Thoracic aorta (tissue), 2 donors: ENCODE measurements around the gene RO60. TPM values are rescaled to one million over a fixed set of nuclear protein-coding genes. Genes with fewer than 3 reads are reported as not detected.
"Not testable (repeated sequence)": the region's sequence is repeated elsewhere in the genome, so short reads cannot be mapped to it uniquely, and the experiment has no call there.

Experiments used
- ATAC-seq: fragments of 150-250 bp; one replicate; pipeline ENCODE4 v1.8.0; 2017; ENCODE audit warnings: low read depth; ENCODE audit not compliant: insufficient number of reproducible peaks, low FRiP score
- DNase-seq: peaks from one replicate; pipeline ENCODE4 v3.0.0-alpha.2; 2020; ENCODE audit warnings: low spot score
- H3K27ac ChIP-seq, 2 donors: fragments of 200-600 bp; sonication (generic); 1 replicate in 1 of 2; 2 replicates in 1 of 2; pipeline ENCODE4 v1.5.1; 2016; ENCODE audit warnings: mild to moderate bottlenecking in 2 of 2, moderate library complexity in 2 of 2
- H3K27me3 ChIP-seq: fragments of 200-600 bp; sonication (generic); replicated peaks from 2 replicates; pipeline ENCODE4 v1.6.0; 2016; ENCODE audit warnings: mild to moderate bottlenecking; ENCODE audit not compliant: insufficient read depth
- H3K36me3 ChIP-seq: fragments of 200-600 bp; sonication (generic); one replicate; pipeline ENCODE4 v1.5.1; 2016
- H3K4me1 ChIP-seq, 2 donors: fragments of 200-600 bp; sonication (generic); 1 replicate in 1 of 2; 2 replicates in 1 of 2; pipeline versions ENCODE4 v1.5.1 to v1.6.0; 2016; ENCODE audit warnings: low read depth in 2 of 2, mild to moderate bottlenecking in 1 of 2; ENCODE audit not compliant: control insufficient read depth in 1 of 2
- H3K4me3 ChIP-seq: fragments of 200-600 bp; sonication (generic); 2 replicates; pipeline ENCODE4 v1.5.1; 2016; ENCODE audit warnings: mild to moderate bottlenecking
- H3K9me3 ChIP-seq: fragments of 200-600 bp; sonication (generic); 2 replicates; pipeline ENCODE4 v1.5.1; 2016
- total RNA-seq, 2 donors: library from RNA; depleted of rRNA; stranded (reverse); fragments of >200 nt; gene quantifications; one replicate each; pipeline versions ENCODE4 v1.1.0 to v1.2.3, GENCODE V29; 2016
- TF ChIP-seq, protein P1 (sequence below): fragments of 200-600 bp; sonication (generic); IDR thresholded peaks from one replicate; pipeline ENCODE4 v1.5.1; 2019; ENCODE audit warnings: antibody characterized with exemption

RO60 gene
- total RNA-seq, 2 donors from 2014 or later, result 66.3 to 124 TPM

DNA sequence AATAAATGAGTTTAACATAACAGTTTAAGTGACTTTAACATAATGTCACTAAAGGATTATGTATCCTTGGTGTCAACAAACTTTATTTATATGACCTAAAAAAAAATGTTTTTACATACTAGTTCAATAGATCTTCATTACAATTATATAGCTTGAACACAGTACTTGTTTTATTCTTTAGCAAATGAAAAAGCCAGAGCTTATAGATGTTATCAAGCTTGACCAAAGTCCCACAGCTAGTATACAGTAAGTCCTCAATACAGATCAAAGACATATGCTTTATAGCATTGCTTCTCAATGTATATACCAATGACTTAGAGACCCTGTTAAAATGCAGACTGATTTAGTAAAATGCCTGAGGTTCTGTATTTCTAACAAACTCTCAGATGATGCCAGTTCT, 42.6 kb upstream of the RO60 start:
- TF ChIP-seq, protein P1, sequence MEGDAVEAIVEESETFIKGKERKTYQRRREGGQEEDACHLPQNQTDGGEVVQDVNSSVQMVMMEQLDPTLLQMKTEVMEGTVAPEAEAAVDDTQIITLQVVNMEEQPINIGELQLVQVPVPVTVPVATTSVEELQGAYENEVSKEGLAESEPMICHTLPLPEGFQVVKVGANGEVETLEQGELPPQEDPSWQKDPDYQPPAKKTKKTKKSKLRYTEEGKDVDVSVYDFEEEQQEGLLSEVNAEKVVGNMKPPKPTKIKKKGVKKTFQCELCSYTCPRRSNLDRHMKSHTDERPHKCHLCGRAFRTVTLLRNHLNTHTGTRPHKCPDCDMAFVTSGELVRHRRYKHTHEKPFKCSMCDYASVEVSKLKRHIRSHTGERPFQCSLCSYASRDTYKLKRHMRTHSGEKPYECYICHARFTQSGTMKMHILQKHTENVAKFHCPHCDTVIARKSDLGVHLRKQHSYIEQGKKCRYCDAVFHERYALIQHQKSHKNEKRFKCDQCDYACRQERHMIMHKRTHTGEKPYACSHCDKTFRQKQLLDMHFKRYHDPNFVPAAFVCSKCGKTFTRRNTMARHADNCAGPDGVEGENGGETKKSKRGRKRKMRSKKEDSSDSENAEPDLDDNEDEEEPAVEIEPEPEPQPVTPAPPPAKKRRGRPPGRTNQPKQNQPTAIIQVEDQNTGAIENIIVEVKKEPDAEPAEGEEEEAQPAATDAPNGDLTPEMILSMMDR, result no peak
- DNase-seq (no peak), ATAC-seq (no peak)
- Histone ChIP-seq H3K27ac (no peak overlapping the region), H3K9me3 (no peaks in the 10 kb centered on the region), H3K4me3 (no peak overlapping the region), H3K36me3 (peaks cover 4% of the 10 kb centered on the region), H3K4me1 (peaks cover 0 to 14% of the 10 kb centered on the region in 2 donors), H3K27me3 (no peaks in the 10 kb centered on the region)

DNA sequence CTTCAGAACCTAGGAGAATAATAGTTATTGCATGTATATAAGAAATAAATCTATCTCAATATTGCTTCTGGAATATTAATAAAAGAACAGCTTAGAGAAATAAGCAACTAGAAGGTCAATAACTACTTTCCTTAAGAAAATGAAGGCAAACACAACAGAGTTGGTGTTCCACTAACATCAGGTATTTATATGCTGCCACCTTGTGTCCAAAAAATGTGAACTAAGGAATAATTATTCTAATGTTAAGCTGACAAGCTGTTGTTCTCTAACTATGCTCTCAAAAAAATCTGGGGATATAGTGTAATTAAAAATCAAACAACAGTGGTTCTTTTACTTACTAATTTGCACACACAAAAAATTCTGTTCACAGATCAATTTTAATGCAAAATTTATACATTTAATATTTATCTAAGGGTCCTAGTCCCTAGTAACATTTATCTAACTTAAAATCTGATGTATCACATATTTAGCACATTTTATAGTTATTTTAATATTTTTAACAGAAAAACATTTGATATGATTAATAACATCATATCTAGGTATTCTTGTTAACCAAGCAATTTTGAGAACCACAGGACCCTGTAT, 39.9 kb upstream of the RO60 start:
- TF ChIP-seq, protein P1, result peak; percentile 59
- H3K27ac ChIP-seq, result no peak overlapping the region
- no peaks in the 10 kb centered on the region for H3K9me3 ChIP-seq

DNA sequence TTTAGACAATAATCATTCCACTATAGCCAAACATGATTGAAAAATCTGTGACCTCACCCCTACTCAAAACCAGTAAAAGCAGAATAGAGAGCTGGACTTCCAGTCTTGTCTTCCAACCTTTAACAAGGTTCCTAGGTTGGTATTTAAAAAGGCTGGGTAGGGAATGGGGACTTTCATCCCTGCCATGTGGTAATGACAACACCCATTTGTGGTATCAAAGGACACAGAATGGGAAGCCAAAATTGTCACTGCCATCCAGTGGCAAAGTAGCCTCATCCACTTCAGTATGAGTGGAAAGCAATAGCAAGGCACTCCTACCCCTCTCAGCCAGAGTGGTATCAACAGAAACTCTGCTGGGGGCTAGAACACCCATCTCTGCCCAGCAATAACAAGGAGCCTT, 34.2 kb upstream of the RO60 start:
- Histone ChIP-seq H3K27ac (no peak overlapping the region), H3K4me1 (no peaks in the 10 kb centered on the region), H3K36me3 (peaks cover 4% of the 10 kb centered on the region), H3K4me3 (no peak overlapping the region), H3K9me3 (no peaks in the 10 kb centered on the region), H3K27me3 (no peaks in the 10 kb centered on the region)
- ATAC-seq (no peak), DNase-seq (no peak)
- TF ChIP-seq, protein P1, result no peak

More for the DNA sequence above, 39.9 kb upstream of the RO60 start:
- Histone ChIP-seq H3K36me3 (peaks cover 8% of the 10 kb centered on the region), H3K4me3 (no peak overlapping the region), H3K27me3 (no peaks in the 10 kb centered on the region), H3K4me1 (no peaks in the 10 kb centered on the region)
- DNase-seq (no peak), ATAC-seq (no peak)

DNA sequence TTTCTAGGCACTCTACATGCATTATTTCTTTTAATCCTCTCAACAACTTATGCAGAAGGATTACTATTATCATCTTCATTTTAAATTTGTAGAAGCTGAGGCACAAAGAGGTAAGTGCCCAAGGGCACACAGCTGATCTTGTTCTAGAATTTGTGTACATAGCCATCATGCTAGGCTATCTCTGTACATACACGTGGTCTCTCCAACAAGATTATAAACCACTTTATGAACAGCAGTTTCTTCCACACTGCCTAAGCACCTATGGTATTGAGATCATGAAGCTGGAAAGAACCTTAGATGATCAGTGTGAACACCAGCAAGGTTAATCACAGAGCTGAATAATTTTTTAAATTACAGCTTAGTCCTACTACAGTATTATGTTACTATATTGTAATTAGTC, 29.1 kb upstream of the RO60 start:
- Histone ChIP-seq H3K36me3 (no peaks in the 10 kb centered on the region), H3K4me3 (no peak overlapping the region), H3K4me1 (no peaks in the 10 kb centered on the region), H3K9me3 (no peaks in the 10 kb centered on the region), H3K27ac (no peak overlapping the region), H3K27me3 (no peaks in the 10 kb centered on the region)
- TF ChIP-seq, protein P1, result no peak
- no peak for ATAC-seq
- DNase-seq, result no peak

DNA sequence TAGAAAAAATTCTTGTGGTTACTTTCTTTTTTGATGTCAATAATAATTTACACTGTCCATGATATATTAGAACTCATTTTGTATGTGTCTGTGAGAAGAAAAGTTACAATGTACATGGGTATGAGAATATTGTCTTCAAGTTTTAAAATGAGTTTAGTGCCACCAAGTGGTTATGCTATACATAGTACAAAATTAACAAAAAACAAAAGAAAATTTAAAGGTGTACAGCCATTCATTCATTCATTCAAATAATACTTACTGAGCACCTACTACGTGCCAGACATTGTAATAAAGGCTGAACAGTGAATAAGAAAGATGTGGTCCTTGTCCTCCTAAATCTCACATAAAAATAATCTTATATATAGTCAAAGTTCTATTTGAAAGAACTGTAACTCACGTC, 28.0 kb upstream of the RO60 start:
- TF ChIP-seq, protein P1, result no peak
- ATAC-seq (no peak), DNase-seq (no peak)
- Histone ChIP-seq H3K9me3 (no peaks in the 10 kb centered on the region), H3K27ac (no peak overlapping the region), H3K4me3 (no peak overlapping the region), H3K36me3 (no peaks in the 10 kb centered on the region), H3K4me1 (no peaks in the 10 kb centered on the region), H3K27me3 (no peaks in the 10 kb centered on the region)

DNA sequence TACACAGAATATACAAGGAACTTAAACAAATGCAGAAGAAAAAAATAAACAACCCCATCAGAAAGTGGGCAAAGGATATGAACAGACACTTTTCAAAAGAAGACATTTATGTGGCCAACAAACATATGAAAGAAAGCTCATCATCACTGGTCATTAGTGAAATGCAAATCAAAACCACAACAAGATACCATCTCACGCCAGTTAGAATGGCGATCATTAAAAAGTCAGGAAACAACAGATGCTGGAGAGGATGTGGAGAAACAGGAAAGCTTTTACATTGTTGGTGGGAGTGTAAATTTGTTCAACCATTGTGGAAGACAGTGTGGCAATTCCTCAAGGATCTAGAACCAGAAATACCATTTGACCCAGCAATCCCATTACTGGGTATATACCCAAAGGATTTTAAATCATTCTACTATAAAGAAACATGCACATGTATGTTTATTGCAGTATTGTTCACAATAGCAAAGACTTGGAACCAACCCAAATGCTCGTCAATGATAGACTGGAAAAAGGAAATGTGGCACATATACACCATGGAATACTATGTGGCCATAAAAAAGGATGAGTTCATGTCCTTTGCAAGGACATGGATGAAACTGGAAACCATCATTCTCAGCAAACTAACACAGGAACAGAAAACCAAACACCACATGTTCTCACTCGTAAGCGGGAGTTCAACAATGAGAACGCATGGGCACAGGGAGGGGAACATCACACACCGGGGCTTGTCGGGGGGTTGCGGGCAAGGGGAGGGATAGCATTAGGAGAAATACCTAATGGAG, 26.6 kb upstream of the RO60 start:
- H3K9me3 ChIP-seq, H3K36me3 ChIP-seq, H3K27me3 ChIP-seq, H3K4me3 ChIP-seq, H3K4me1 ChIP-seq, H3K27ac ChIP-seq, DNase-seq, ATAC-seq: not testable (repeated sequence)
